ENCODE results near the gene TMPRSS9.

The TMPRSS9 gene

DNA sequence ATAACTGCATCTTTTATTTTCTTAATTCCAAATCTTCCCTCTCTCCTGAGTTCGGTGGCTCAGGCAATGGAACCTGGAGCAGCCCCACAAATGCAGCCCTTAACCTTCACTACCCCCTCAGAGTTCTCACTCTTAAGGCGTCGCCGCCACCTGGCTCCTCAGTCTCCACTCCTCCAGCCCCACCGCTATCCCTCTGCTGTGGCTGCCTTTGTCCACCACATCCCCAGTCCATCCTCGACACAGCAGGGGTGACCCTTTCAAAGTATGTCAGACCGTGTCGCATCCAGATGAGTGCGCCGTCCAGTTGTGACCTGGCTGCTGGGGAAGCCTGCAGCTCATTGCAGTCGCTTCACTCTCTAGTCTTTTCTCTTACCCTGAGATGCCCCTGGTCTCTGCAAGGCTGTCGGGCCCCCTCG, 30.6 kb upstream of the TMPRSS9 start:
- no peak for DNase-seq (ENCODE audit: low read depth)
- H3K4me3 ChIP-seq (ENCODE audit: low read length): peak overlapping the region; percentile 97

DNA sequence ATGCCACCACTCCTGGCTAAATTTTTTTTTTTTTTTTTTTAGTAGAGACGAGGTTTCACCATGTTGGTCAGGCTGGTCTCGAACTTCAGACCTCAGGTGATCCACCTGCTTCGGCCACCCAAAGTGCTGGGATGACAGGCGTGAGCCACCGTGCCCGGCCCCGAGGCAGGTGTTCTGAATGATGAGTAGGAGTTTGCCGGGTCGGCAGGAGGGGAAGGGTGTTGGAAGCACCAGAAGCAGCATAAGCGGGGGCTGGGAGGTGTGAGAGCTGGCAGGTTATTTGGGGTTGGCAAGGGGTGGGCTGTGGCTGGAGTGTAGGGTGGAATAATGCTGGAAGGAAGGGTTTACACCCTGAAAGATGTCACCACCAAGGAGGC, 29.8 kb upstream of the TMPRSS9 start:
- no peak overlapping the region for H3K4me3 ChIP-seq (ENCODE audit: low read length)
- DNase-seq (ENCODE audit: low read depth): no peak
- TF ChIP-seq, protein P1, sequence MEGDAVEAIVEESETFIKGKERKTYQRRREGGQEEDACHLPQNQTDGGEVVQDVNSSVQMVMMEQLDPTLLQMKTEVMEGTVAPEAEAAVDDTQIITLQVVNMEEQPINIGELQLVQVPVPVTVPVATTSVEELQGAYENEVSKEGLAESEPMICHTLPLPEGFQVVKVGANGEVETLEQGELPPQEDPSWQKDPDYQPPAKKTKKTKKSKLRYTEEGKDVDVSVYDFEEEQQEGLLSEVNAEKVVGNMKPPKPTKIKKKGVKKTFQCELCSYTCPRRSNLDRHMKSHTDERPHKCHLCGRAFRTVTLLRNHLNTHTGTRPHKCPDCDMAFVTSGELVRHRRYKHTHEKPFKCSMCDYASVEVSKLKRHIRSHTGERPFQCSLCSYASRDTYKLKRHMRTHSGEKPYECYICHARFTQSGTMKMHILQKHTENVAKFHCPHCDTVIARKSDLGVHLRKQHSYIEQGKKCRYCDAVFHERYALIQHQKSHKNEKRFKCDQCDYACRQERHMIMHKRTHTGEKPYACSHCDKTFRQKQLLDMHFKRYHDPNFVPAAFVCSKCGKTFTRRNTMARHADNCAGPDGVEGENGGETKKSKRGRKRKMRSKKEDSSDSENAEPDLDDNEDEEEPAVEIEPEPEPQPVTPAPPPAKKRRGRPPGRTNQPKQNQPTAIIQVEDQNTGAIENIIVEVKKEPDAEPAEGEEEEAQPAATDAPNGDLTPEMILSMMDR (conservative IDR thresholded peaks at IDR 0.05; ENCODE audit: low read depth, low read length): no peak

More for the DNA sequence above, 30.6 kb upstream of the TMPRSS9 start:
- TF ChIP-seq, protein P1 (conservative IDR thresholded peaks at IDR 0.05; ENCODE audit: low read depth, low read length): no peak

DNA sequence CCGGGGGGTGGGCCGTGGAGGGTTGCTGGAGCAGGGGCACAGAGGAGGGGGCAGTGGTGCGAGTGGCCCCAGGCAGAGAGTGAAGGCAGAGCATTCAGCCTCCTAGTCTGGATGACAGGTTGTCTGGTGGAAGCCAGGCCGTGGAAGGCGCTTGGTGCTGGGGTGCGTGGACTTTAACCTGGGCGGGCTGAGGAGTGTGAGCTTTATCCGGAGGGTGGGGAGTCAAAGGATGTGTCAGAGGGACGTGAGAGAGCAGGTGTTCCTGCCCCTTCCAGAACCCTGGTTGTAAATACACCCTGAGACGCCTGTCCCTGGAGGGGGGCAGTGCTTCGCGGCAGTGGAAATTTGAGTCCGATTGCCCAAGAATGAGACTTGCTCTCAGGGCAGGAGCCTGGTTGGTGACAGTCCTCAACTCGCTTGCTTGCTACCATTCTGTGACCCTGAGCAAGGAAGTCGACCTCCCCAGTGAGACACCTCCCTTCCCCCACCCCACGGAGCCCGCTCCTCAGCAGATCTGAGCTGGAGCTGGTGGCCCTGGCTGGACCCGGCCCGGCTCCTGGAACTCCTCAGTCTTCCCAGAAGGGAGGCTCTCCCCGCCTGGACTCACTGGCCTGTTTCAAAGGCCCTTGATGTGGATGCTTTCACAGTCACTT, 29.3 kb upstream of the TMPRSS9 start:
- TF ChIP-seq, protein P1 (conservative IDR thresholded peaks at IDR 0.05; ENCODE audit: low read depth, low read length): no peak
- DNase-seq (ENCODE audit: low read depth): no peak
- no peak overlapping the region for H3K4me3 ChIP-seq (ENCODE audit: low read length)

DNA sequence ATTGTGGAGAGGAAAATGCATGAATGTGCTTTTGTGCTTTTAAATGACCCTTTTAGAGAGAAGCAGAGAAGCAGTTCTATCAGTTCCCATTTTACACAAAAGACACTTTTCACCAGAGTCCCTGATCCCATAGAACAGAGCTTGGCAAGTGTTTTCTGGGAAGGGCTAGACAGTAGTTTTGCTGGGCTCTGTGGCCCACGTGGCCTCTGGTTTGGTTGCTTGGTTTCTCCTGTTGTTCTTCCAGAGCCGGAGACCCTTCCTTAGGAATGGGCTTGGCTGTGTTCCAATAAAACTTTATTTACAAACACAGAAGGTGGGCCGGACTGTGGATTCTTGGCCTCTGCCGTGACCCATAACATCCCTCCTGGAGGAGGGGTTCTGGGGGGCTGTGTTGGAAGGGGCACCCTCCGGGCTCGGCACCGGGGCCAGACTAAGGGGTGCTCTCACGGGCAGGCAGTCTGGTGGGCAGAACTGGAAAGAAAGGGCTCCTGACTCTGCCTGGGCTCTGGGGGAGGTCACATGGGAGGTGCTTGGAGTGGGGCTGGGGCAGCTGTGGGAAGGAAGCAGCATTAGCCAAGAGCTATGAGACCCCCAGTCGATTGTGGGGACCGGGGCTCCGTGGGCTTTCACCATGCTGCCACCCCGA, 28.3 kb upstream of the TMPRSS9 start:
- TF ChIP-seq, protein P1 (conservative IDR thresholded peaks at IDR 0.05; ENCODE audit: low read depth, low read length): no peak
- H3K4me3 ChIP-seq (ENCODE audit: low read length): no peak overlapping the region

DNA sequence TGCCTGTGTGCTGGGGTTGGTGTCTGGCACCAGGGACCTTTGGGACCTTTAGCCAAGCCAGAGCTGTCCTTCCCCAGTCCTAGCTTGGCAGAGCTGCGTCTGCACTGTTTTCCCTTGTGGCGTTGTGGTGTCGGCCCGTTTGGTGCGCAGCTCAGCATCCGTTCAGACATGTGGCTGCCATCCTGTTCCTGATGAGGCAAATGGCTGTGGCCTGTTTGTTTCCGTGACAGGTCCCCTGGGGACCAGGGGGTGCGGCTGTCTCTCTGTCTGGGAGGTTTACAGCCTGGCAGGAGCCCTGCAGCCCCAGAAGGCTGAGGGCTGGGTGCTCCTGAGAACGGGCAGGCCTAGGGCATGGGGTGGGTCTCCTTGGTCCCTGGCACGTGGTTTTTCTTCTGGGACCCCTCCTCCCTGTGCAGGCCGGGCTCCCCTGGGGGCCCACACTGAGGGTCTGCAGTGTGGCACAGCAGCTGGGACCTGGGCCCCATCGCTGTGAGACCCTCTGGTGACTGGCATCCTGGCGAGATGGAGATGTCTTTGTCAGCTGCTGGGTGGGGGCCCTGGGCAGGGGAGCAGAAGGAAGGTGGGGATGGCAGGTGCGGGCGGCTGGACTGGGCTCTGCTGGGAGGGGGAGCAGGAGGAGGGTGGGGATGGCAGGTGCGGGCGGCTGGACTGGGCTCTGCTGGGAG, 27.6 kb upstream of the TMPRSS9 start:
- no peak overlapping the region for H3K4me3 ChIP-seq (ENCODE audit: low read length)
- TF ChIP-seq, protein P1 (conservative IDR thresholded peaks at IDR 0.05; ENCODE audit: low read depth, low read length): no peak
- no peak for DNase-seq (ENCODE audit: low read depth)

More for the DNA sequence above, 28.3 kb upstream of the TMPRSS9 start:
- DNase-seq (ENCODE audit: low read depth): no peak

DNA sequence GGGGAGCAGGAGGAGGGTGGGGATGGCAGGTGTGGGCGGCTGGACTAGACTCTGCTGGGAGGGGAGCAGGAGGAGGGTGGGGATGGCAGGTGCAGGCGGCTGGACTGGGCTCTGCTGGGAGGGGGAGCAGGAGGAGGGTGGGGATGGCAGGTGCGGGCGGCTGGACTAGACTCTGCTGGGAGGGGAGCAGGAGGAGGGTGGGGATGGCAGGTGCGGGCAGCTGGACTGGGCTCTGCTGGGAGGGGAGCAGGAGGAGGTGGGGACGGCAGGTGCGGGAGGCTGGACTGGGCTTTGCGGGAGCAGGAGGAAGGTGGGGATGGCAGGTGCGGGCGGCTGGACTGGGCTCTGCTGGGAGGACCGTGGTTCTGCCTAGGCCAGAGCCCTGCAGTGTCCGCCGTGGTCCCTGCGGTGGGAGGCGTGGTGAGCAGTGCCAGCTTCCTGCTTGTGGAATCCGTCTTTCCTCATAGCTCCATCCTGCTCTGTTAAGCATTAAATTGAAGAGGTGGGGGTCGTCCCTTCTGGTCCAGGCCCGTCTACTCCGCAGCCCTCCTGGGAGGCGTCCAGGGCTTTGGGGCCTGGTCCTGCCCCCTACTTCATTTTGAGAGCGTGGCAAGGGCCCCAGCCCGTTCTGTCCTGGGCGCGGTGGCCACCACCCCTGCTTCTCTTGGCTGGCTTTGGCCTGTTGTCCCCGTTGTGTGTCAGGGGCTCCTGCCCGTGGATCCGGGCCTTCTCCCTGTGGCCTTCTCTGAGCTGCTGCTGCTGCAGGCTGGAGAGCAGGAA, 26.8 kb upstream of the TMPRSS9 start:
- H3K4me3 ChIP-seq (ENCODE audit: low read length): no peak overlapping the region
- TF ChIP-seq, protein P1 (conservative IDR thresholded peaks at IDR 0.05; ENCODE audit: low read depth, low read length): no peak
- no peak for DNase-seq (ENCODE audit: low read depth)
